Neural progenitor cell (in vitro differentiated cells): ENCODE results near the gene RNF175.

ENCODE experiments used
- CTCF ChIP-seq: fragments of 200-600 bp; sonication (generic); IDR thresholded peaks from 2 replicates; pipeline ENCODE4 v1.5.1; 2017; ENCODE audit warnings: antibody characterized with exemption, mild to moderate bottlenecking
- EZH2 ChIP-seq: fragments of 200-600 bp; sonication (generic); IDR thresholded peaks from 2 replicates; pipeline ENCODE4 v1.6.1; 2017; ENCODE audit warnings: antibody characterized with exemption, mild to moderate bottlenecking, moderate library complexity
- EZH2phosphoT487 ChIP-seq: fragments of 200-600 bp; sonication (generic); IDR thresholded peaks from 2 replicates; pipeline ENCODE4 v1.6.1; 2017; ENCODE audit warnings: antibody characterized with exemption

- TF ChIP-seq CTCF: no peak
- TF ChIP-seq EZH2phosphoT487: no peak
- no peak for TF ChIP-seq EZH2
These were observed 98.5 kb downstream of the RNF175 start for GRCh38 chr4:153661215-153661822.
